Measurements from ENCODE around the gene RGS7.

DNA sequence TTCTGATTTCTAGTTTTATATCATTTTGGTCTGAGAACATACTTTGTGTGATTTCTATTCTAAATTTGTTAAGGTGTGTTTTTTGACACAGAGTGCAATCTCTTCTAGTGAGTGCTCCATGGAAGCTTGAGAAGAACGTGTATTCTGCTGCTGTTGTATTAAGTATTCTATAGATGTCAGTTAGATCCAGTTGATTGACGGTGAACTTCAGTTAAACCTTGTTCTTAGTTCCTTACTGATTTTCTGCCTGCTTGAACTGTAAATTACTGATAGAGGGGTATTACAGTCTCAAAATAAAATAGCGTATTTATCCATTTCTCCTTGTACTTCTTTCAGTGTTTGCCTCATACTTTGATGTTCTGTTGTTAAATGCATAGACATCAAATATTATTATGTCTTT is 497.0 kb downstream of the RGS7 start:
- no peak for TF ChIP-seq POLR2A (IDR thresholded peaks at IDR 0.05)
- TF ChIP-seq, protein P1, sequence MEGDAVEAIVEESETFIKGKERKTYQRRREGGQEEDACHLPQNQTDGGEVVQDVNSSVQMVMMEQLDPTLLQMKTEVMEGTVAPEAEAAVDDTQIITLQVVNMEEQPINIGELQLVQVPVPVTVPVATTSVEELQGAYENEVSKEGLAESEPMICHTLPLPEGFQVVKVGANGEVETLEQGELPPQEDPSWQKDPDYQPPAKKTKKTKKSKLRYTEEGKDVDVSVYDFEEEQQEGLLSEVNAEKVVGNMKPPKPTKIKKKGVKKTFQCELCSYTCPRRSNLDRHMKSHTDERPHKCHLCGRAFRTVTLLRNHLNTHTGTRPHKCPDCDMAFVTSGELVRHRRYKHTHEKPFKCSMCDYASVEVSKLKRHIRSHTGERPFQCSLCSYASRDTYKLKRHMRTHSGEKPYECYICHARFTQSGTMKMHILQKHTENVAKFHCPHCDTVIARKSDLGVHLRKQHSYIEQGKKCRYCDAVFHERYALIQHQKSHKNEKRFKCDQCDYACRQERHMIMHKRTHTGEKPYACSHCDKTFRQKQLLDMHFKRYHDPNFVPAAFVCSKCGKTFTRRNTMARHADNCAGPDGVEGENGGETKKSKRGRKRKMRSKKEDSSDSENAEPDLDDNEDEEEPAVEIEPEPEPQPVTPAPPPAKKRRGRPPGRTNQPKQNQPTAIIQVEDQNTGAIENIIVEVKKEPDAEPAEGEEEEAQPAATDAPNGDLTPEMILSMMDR (IDR thresholded peaks at IDR 0.05), result no peak

All from thyroid gland (tissue), 4 donors.